ENCODE measurements around the gene TEDDM1.

Gene TEDDM1

GRCh38 chr1:182404781-182405180, 4.3 kb upstream of the TEDDM1 start:
- DNase-seq (ENCODE audit: low read depth, low spot score), result no peak
- H3K4me3 ChIP-seq (ENCODE audit: low read depth, low read length), result no peak overlapping the region
- TF ChIP-seq CTCF (IDR thresholded peaks at IDR 0.05; ENCODE audit: insufficient read depth, low read length, missing control alignments), result no peak
- ChIA-PET CTCF (interaction anchor here (1.2 to 5.0 kb wide), 3 partner anchors 8 to 326 kb away, joined by 3 to 25 read pairs (median 7); no protein-coding TSS in a partner anchor), POLR2A (no interaction called here)

DNA sequence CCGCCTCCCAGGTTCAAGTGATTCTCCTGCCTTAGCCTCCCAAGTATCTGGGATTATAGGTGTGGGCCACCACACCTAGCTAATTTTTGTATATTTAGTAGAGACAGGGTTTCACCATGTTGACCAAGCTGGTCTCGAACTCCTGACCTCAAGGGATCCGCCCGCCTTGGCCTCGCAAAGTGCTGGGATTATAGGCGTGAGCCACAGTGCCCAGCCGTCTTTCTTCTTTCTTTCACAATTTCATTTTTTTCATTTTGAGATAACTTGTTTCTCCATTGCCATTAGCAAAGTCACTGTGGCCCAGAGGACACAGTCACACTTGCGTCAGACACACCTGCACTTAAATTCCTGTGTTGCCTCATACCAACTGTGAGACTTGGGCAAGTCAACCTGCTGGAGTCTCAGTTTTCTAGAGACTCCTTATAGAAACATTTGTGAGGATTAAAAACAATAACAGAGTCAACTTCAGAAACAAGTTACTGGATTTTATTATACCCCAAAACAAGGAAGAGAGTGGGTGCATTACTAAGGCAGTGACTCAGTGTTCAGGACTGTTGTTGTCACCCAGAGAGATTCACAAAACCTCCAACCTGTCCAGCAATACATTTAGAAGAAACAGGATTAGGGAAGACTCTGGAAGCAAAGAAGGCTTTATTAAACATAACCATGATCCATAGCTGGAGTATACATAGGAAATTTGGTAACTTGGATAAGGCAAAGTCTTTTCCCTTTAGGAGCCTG, 2.6 kb downstream of the TEDDM1 start:
- POLR2A ChIA-PET, result no interaction called here
- no peak for DNase-seq (ENCODE audit: low read depth, low spot score)
- CTCF ChIA-PET, result interaction anchor here (1.0 to 12.2 kb wide), 13 partner anchors 9 to 921 kb away, joined by 3 to 504 read pairs (median 11); no protein-coding TSS in a partner anchor
- H3K4me3 ChIP-seq (ENCODE audit: low read depth, low read length), result no peak overlapping the region
- TF ChIP-seq CTCF (IDR thresholded peaks at IDR 0.05; ENCODE audit: insufficient read depth, low read length, missing control alignments), result no peak

GRCh38 chr1:182395906-182396305, 4.6 kb downstream of the TEDDM1 start:
- ChIA-PET POLR2A (no interaction called here), CTCF (interaction anchor here (1.0 to 12.2 kb wide), 20 partner anchors 11 to 917 kb away, joined by 3 to 504 read pairs (median 8); no protein-coding TSS in a partner anchor)
- TF ChIP-seq CTCF (IDR thresholded peaks at IDR 0.05; ENCODE audit: insufficient read depth, low read length, missing control alignments), result no peak

DNA sequence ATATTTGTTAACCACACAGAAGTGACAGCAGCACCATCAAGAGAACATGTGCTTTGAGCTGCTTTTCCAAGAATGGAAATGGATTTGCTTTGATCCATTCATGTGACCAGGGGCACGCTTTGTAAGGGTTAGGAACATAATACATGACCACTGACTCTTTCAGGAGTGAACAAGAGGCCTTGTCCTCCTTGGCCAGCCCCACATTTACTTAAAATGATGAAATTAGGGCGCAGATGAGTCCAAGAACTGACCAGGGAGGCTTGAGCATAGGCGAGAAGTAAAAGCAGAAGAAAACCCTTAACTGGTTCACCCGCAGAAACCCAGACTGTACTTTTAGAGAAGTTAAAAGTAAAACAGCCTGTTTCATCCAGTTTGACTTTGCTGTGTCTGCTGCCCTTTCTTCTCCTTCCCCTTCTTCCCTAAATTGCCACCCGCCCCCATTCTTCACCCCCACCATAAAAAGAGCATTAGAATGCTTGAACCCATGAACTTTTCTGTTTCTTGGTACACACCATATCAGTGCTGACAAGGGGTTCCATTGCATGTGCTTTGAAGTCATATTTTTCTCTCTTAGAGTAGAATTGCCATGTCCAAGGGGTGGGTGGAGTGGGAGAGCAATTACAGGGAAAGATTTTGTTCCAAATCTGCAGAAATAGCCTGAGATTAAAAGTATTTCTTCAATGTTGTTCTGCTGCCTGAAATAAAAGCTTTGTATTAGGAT, 6.3 kb downstream of the TEDDM1 start:
- ChIA-PET POLR2A (no interaction called here), CTCF (interaction anchor here (0.7 to 12.2 kb wide), 6 partner anchors 252 to 310 kb away, joined by 3 to 504 read pairs (median 14); no protein-coding TSS in a partner anchor)
- H3K4me3 ChIP-seq (ENCODE audit: low read depth, low read length), result no peak overlapping the region
- no peak for TF ChIP-seq CTCF (IDR thresholded peaks at IDR 0.05; ENCODE audit: insufficient read depth, low read length, missing control alignments)
- no peak for DNase-seq (ENCODE audit: low read depth, low spot score)

More at GRCh38 chr1:182395906-182396305, 4.6 kb downstream of the TEDDM1 start:
- no peak overlapping the region for H3K4me3 ChIP-seq (ENCODE audit: low read depth, low read length)
- DNase-seq (ENCODE audit: low read depth, low spot score), result no peak

DNA sequence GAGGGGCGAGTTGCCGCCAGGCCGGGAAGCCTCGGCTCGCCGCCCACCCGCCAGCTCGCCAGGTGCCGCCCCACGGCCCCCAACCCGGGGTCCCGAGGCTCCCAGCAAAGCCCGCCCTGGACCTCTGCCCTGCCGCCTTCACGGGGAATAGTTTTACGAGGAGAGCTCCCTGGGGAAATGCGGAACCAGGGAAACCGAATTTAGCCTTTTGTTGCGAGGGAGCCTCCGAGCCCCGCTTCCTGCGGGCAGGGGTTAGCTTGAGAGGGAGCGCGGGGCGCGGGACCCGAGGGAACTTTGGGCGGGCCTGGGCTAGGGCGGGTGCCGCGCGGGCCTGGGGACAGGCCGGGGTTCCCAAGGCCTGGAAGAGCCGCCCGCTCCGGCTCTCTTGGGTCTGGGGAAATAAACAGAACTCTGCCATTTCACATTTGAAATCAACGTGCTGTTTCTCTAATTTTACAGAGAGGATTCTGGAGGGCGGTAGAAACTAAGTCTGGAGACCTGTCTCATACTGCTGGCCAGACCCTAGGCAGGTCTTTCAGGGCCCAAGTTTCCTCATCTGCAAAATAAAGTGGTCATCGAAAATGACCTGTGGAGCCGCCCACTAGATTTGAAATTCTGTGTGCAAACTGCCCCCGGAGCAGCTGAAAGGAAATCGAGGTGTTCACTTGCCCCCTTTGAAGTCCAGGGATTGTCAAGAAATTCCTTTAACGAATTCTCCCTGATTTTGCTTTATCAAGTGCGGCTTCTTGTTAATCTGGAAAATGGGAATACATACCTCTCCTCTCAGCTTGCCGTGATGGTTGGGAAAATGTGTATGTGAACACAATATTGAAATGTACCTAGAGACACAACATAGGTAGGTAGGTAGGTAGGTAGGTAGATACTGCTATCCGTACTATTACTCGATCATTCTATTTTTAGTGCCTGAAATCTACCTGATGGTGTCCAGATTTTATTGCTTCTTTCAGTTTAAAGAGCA, 8.1 kb downstream of the TEDDM1 start:
- ChIA-PET CTCF (interaction anchor here (0.8 to 12.2 kb wide), 5 partner anchors 10 to 390 kb away, joined by 3 to 504 read pairs (median 5); no protein-coding TSS in a partner anchor), POLR2A (interaction anchor here (0.6 to 1.4 kb wide), 16 partner anchors 8 to 1910 kb away, joined by 3 to 31 read pairs (median 3); partner anchors contain the start of gene TEDDM1)
- no peak for DNase-seq (ENCODE audit: low read depth, low spot score)
- no peak for TF ChIP-seq CTCF (IDR thresholded peaks at IDR 0.05; ENCODE audit: insufficient read depth, low read length, missing control alignments)
- peak overlapping the region; percentile 80 for H3K4me3 ChIP-seq (ENCODE audit: low read depth, low read length)

All from AG04449 (cell line).